Endodermal cell (in vitro differentiated cells): ENCODE results near the gene CDH26. TPM values are rescaled to one million over a fixed set of nuclear protein-coding genes. Genes with fewer than 3 reads are reported as not detected.

Source experiments
- DNase-seq: peaks from one replicate; pipeline ENCODE4 v3.0.0-alpha.2; 2017
- H3K27ac ChIP-seq: 2 replicates; pipeline ENCODE4 v1.5.1; 2013; ENCODE audit warnings: mild to moderate bottlenecking, low read depth, low read length, moderate library complexity
- H3K27me3 ChIP-seq: 2 replicates; pipeline ENCODE4 v1.6.1; 2013; ENCODE audit warnings: mild to moderate bottlenecking, low read length, moderate library complexity; ENCODE audit not compliant: insufficient read depth, control insufficient read depth, poor library complexity, severe bottlenecking
- H3K36me3 ChIP-seq: 2 replicates; pipeline ENCODE4 v1.7.0; 2013; ENCODE audit warnings: mild to moderate bottlenecking, low read length, moderate library complexity; ENCODE audit not compliant: control insufficient read depth, insufficient read depth
- H3K4me1 ChIP-seq: one replicate; pipeline ENCODE4 v1.7.0; 2013; ENCODE audit warnings: low read length; ENCODE audit not compliant: control insufficient read depth, insufficient read depth
- H3K4me3 ChIP-seq: 2 replicates; pipeline ENCODE4 v1.5.1; 2013; ENCODE audit warnings: mild to moderate bottlenecking, low read length, moderate library complexity
- H3K9ac ChIP-seq: 2 replicates; pipeline ENCODE4 v1.6.1; 2013; ENCODE audit warnings: mild to moderate bottlenecking, low read length, moderate library complexity; ENCODE audit not compliant: poor library complexity, severe bottlenecking; ENCODE audit errors: extremely low read depth
- H3K9me3 ChIP-seq: 2 replicates; pipeline ENCODE4 v1.6.1; 2013; ENCODE audit warnings: mild to moderate bottlenecking, low read length, moderate library complexity; ENCODE audit not compliant: control insufficient read depth
- H3K27ac Mint-ChIP-seq: 2 replicates; pipeline ENCODE4 v1.8.0; 2020; ENCODE audit warnings: mixed read lengths
- H3K27me3 Mint-ChIP-seq: 2 replicates; pipeline ENCODE4 v1.8.0; 2021; ENCODE audit warnings: mild to moderate bottlenecking, mixed read lengths; ENCODE audit not compliant: insufficient read depth
- H3K36me3 Mint-ChIP-seq: 2 replicates; pipeline ENCODE4 v1.8.0; 2020; ENCODE audit warnings: low read depth, mixed read lengths
- H3K4me1 Mint-ChIP-seq: 2 replicates; pipeline ENCODE4 v1.8.0; 2020; ENCODE audit warnings: mixed read lengths
- H3K4me3 Mint-ChIP-seq: 2 replicates; pipeline ENCODE4 v1.8.0; 2020; ENCODE audit warnings: mild to moderate bottlenecking, moderate library complexity, mixed read lengths
- H3K9me3 Mint-ChIP-seq: 2 replicates; pipeline ENCODE4 v1.8.0; 2020; ENCODE audit warnings: mild to moderate bottlenecking, mixed read lengths
- WGBS, 2 experiments: methylation state at CpG; one replicate each; pipeline versions ENCODE4 v1.1.5 to v1.1.7; 2013; ENCODE audit warnings: missing lambda C conversion rate in 2 of 2, mixed read lengths in 1 of 2; ENCODE audit not compliant: insufficient coverage in 1 of 2, insufficient read length in 1 of 2; 5-methylcytosine and 5-hydroxymethylcytosine counted together
- total RNA-seq, 2 donors: library from RNA; stranded (reverse); fragmentation: NEBNext Ultra II Directional in 1 of 2; extraction: Animal tissue kit (Norgen Biotek cat#: 25700) in 1 of 2; gene quantifications; 2 replicates in 1 of 2; 3 replicates in 1 of 2; pipeline ENCODE4 v1.2.1, GENCODE V29; 2021
- TF ChIP-seq, protein P1 (sequence below): fragments of 200-600 bp; sonication (generic); conservative IDR thresholded peaks from 2 replicates; pipeline ENCODE4 v1.5.0; 2021; ENCODE audit warnings: antibody characterized with exemption, mild to moderate bottlenecking

The CDH26 gene
- total RNA-seq, 2 donors from 2014 or later: 0.97 to 2.0 TPM

DNA sequence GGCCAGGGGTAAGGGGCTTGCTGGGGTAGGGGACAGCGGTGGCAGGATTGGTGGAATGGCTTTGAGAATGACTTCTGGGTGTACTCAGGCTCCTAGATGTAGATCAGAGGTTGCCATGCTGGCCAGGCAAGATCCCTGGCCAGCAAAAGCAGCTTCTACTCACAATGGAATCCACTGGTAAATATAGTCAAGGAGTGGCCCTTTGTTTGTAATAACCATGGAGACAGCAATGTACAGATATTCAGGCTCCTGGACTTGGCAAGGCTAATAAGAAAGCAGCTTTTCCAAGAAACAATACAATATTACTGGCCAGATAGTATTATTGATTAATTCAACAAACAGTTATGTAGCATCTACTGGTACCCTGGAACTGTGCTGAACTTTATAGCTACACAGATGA is 37.9 kb downstream of the CDH26 start:
- H3K36me3 ChIP-seq: no peaks in the 10 kb centered on the region
- peaks cover 2% of the 10 kb centered on the region for H3K36me3 Mint-ChIP-seq
- 100% methylated on average over 1 of the region's 1 CpG; no CpG with 5 or more reads in 1 of the 2 experiments for whole genome bisulfite sequencing, 2 experiments
- no peak overlapping the region for H3K9ac ChIP-seq
- no peak overlapping the region for H3K4me3 ChIP-seq
- H3K4me1 Mint-ChIP-seq: peaks cover 16% of the 10 kb centered on the region
- H3K27me3 Mint-ChIP-seq: no peaks in the 10 kb centered on the region
- no peak overlapping the region for H3K4me3 Mint-ChIP-seq
- no peaks in the 10 kb centered on the region for H3K4me1 ChIP-seq
- H3K27ac Mint-ChIP-seq: no peak overlapping the region
- no peaks in the 10 kb centered on the region for H3K9me3 Mint-ChIP-seq
- H3K27me3 ChIP-seq: no peaks in the 10 kb centered on the region
- TF ChIP-seq, protein P1, sequence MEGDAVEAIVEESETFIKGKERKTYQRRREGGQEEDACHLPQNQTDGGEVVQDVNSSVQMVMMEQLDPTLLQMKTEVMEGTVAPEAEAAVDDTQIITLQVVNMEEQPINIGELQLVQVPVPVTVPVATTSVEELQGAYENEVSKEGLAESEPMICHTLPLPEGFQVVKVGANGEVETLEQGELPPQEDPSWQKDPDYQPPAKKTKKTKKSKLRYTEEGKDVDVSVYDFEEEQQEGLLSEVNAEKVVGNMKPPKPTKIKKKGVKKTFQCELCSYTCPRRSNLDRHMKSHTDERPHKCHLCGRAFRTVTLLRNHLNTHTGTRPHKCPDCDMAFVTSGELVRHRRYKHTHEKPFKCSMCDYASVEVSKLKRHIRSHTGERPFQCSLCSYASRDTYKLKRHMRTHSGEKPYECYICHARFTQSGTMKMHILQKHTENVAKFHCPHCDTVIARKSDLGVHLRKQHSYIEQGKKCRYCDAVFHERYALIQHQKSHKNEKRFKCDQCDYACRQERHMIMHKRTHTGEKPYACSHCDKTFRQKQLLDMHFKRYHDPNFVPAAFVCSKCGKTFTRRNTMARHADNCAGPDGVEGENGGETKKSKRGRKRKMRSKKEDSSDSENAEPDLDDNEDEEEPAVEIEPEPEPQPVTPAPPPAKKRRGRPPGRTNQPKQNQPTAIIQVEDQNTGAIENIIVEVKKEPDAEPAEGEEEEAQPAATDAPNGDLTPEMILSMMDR: no peak
- no peak overlapping the region for H3K27ac ChIP-seq
- DNase-seq: no peak
- H3K9me3 ChIP-seq: no peaks in the 10 kb centered on the region

DNA sequence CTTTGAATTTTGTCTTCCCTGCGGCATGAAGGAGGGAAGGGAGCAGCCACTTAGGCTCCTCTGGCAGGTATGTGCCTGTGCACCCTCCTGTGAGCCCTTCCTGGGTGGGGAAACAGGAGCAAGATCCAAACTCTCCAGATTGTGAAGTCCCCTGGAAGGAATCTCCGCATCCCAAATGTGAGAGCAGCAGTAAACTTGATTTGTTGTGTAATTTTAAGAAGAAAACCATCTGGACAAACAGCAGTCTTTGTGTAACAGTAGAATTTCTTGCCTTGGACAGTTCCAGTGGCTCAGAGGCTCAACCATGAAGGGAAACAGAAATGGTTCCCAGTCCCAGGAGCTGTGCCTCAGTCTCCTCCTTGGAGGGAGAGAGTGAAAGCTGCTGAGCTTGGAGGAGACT is 39.7 kb downstream of the CDH26 start:
- H3K36me3 ChIP-seq: no peaks in the 10 kb centered on the region
- no peak overlapping the region for H3K27ac ChIP-seq
- H3K4me1 ChIP-seq: no peaks in the 10 kb centered on the region
- Mint-ChIP-seq H3K36me3 (peaks cover 2% of the 10 kb centered on the region), H3K4me3 (no peak overlapping the region), H3K27ac (no peak overlapping the region), H3K4me1 (peaks cover 9% of the 10 kb centered on the region), H3K27me3 (no peaks in the 10 kb centered on the region), H3K9me3 (no peaks in the 10 kb centered on the region)
- no peaks in the 10 kb centered on the region for H3K9me3 ChIP-seq
- H3K9ac ChIP-seq: no peak overlapping the region
- TF ChIP-seq, protein P1: no peak
- WGBS, 2 experiments: 91 to 100% methylated on average over 1 to 2 of the region's 2 CpGs
- no peaks in the 10 kb centered on the region for H3K27me3 ChIP-seq
- no peak overlapping the region for H3K4me3 ChIP-seq
- DNase-seq: no peak

DNA sequence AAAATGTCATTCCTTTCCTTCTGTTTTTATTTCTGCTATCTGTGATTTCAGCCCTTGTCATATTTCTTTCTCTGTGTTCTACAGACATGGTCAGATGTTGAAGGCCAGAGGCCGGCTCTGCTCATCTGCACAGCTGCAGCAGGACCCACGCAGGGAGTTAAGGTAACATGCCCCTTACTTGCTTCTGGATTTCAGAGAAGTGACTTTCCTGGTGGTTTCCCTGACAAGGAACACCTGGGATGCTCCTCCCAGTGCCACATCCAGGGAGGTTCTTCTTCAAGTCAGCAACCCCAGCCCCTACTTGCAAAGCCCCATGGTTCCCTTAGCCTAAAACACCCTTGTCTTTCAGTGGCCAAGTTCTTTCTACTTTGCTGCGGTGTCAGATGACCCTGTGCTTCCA is 41.3 kb downstream of the CDH26 start:
- no peaks in the 10 kb centered on the region for H3K27me3 ChIP-seq
- peaks cover 2% of the 10 kb centered on the region for H3K36me3 Mint-ChIP-seq
- TF ChIP-seq, protein P1: no peak
- no peak for DNase-seq
- no peak overlapping the region for H3K27ac Mint-ChIP-seq
- no peak overlapping the region for H3K4me3 ChIP-seq
- H3K4me1 ChIP-seq: no peaks in the 10 kb centered on the region
- no peak overlapping the region for H3K9ac ChIP-seq
- 90 to 100% methylated on average over 2 to 3 of the region's 3 CpGs for WGBS, 2 experiments
- no peaks in the 10 kb centered on the region for H3K36me3 ChIP-seq
- peaks cover 6% of the 10 kb centered on the region for H3K4me1 Mint-ChIP-seq
- H3K9me3 ChIP-seq: no peaks in the 10 kb centered on the region
- H3K9me3 Mint-ChIP-seq: no peaks in the 10 kb centered on the region
- H3K4me3 Mint-ChIP-seq: no peak overlapping the region
- no peak overlapping the region for H3K27ac ChIP-seq
- H3K27me3 Mint-ChIP-seq: no peaks in the 10 kb centered on the region
